Activated CD4-positive, alpha-beta memory T cell treated with anti-CD3 and anti-CD28 coated beads for 36 hours (primary cell): ENCODE data around the gene PKD2L1. TPM values are rescaled to one million over a fixed set of nuclear protein-coding genes. Genes with fewer than 3 reads are reported as not detected.
"Not testable (repeated sequence)": the region's sequence is repeated elsewhere in the genome, so short reads cannot be mapped to it uniquely, and the experiment has no call there.

Source experiments
- CTCF ChIA-PET: fragments of 350-600 bp; sonication (Branson Sonifier 250); formaldehyde crosslinking; loops from one replicate; lab custom pipeline; 2021; ENCODE audit warnings: antibody characterized with exemption, inconsistent platforms; lab: Charles Lee
- POLR2A ChIA-PET: fragments of 350-600 bp; sonication (Branson Sonifier 250); formaldehyde crosslinking; loops from one replicate; lab custom pipeline; 2021; ENCODE audit warnings: antibody characterized with exemption; lab: Charles Lee
- DNase-seq: peaks from one replicate; pipeline ENCODE4 v3.0.0-alpha.2; 2020
- H3K27ac Mint-ChIP-seq: one replicate; pipeline ENCODE4 v1.8.0; 2021; ENCODE audit warnings: mixed read lengths
- H3K27me3 Mint-ChIP-seq: one replicate; pipeline ENCODE4 v1.8.0; 2021; ENCODE audit warnings: mixed read lengths
- H3K36me3 Mint-ChIP-seq: one replicate; pipeline ENCODE4 v1.8.0; 2021; ENCODE audit warnings: mixed read lengths
- H3K4me1 Mint-ChIP-seq: one replicate; pipeline ENCODE4 v1.8.0; 2021; ENCODE audit warnings: low read depth, mixed read lengths
- H3K4me3 Mint-ChIP-seq: one replicate; pipeline ENCODE4 v1.8.0; 2021; ENCODE audit warnings: mild to moderate bottlenecking, mixed read lengths
- H3K9me3 Mint-ChIP-seq: one replicate; pipeline ENCODE4 v1.8.0; 2021; ENCODE audit warnings: mixed read lengths
- intact Hi-C: fragments of 100-400 bp; cut with micrococcal nuclease; formaldehyde crosslinking; loops from one replicate; pipeline ENCODE4 v1.15.1; 2023
- total RNA-seq, 2 experiments: library from RNA; stranded (reverse); gene quantifications; one replicate each; pipeline ENCODE4 v1.2.3, GENCODE V29; 2021

Gene PKD2L1
- not detected for total RNA-seq

- DNase-seq = no peak
- no peaks in the 10 kb centered on the region for H3K36me3 Mint-ChIP-seq
- peaks cover 6% of the 10 kb centered on the region for H3K27me3 Mint-ChIP-seq
- no peak within 1 kb of the TSS for H3K27ac Mint-ChIP-seq
- POLR2A ChIA-PET = no interaction called here
- intact Hi-C loops = no loop called here
- no peak within 1 kb of the TSS for H3K4me3 Mint-ChIP-seq
- H3K9me3 Mint-ChIP-seq = no peaks in the 10 kb centered on the region
- peaks cover 12% of the 10 kb centered on the region for H3K4me1 Mint-ChIP-seq
- CTCF ChIA-PET = interaction anchor here (0.9 to 1.4 kb wide), 4 partner anchors 8 to 188 kb away, joined by 3 to 7 read pairs (median 4); no protein-coding TSS in a partner anchor
Measured at GRCh38 chr10:100330079-100330478, at the start of gene PKD2L1. TSS of gene PKD2L1 (minus strand) at chr10:100330228. CDS start at chr10:100330103, 125 bp downstream.

GRCh38 chr10:100377830-100378229, 47.8 kb upstream of the PKD2L1 start:
- no peak for DNase-seq
- Mint-ChIP-seq H3K9me3 (no peaks in the 10 kb centered on the region), H3K4me3 (no peak overlapping the region), H3K27ac (no peak overlapping the region), H3K4me1 (peaks cover 17% of the 10 kb centered on the region), H3K27me3 (no peaks in the 10 kb centered on the region), H3K36me3 (peaks cover 19% of the 10 kb centered on the region)
- POLR2A ChIA-PET = interaction anchor here (0.8 to 1.4 kb wide), 2 partner anchors 13 to 31 kb away, joined by 3 to 5 read pairs; partner anchors contain the start of gene SCD
- CTCF ChIA-PET = interaction anchor here (0.9 to 1.4 kb wide), 4 partner anchors 35 to 105 kb away, joined by 3 to 7 read pairs (median 5); no protein-coding TSS in a partner anchor
- intact Hi-C loops = no loop called here

GRCh38 chr10:100376656-100377055, 46.6 kb upstream of the PKD2L1 start:
- ChIA-PET POLR2A (interaction anchor here (4.5 kb wide), 1 partner anchor 28 kb away, joined by 74 read pairs; the partner anchor contains the start of gene SCD), CTCF (interaction anchor here (1.0 kb wide), 1 partner anchor 142 kb away, joined by 3 read pairs; no protein-coding TSS in a partner anchor)
- DNase-seq, H3K27me3 Mint-ChIP-seq, intact Hi-C loops, H3K36me3 Mint-ChIP-seq, H3K4me3 Mint-ChIP-seq, H3K9me3 Mint-ChIP-seq, H3K27ac Mint-ChIP-seq: not testable (repeated sequence)
- peaks cover 17% of the 10 kb centered on the region for H3K4me1 Mint-ChIP-seq

GRCh38 chr10:100374677-100375353, 44.8 kb upstream of the PKD2L1 start:
- not testable (repeated sequence) for DNase-seq, H3K27me3 Mint-ChIP-seq, H3K9me3 Mint-ChIP-seq, H3K27ac Mint-ChIP-seq, H3K36me3 Mint-ChIP-seq, H3K4me3 Mint-ChIP-seq
- ChIA-PET CTCF (interaction anchor here (0.9 to 1.5 kb wide), 4 partner anchors 32 to 144 kb away, joined by 3 to 6 read pairs (median 4); no protein-coding TSS in a partner anchor), POLR2A (interaction anchor here (1.7 to 4.5 kb wide), 4 partner anchors 10 to 161 kb away, joined by 6 to 74 read pairs (median 8); partner anchors contain the start of genes HIF1AN and SCD)
- H3K4me1 Mint-ChIP-seq = peaks cover 33% of the 10 kb centered on the region
- intact Hi-C loops = loop anchor here (5.0 kb wide), 4 partner anchors 188 to 943 kb away; partner anchors contain the start of genes ERLIN1, GOT1 and SLF2

GRCh38 chr10:100374200-100374655, 44.2 kb upstream of the PKD2L1 start:
- H3K9me3 Mint-ChIP-seq = no peaks in the 10 kb centered on the region
- H3K36me3 Mint-ChIP-seq = no peaks in the 10 kb centered on the region
- peaks cover 35% of the 10 kb centered on the region for H3K4me1 Mint-ChIP-seq
- H3K27me3 Mint-ChIP-seq = no peaks in the 10 kb centered on the region
- no peak for DNase-seq
- ChIA-PET CTCF (interaction anchor here (1.1 to 1.7 kb wide), 4 partner anchors 31 to 145 kb away, joined by 3 to 7 read pairs (median 6); no protein-coding TSS in a partner anchor), POLR2A (interaction anchor here (0.5 to 4.5 kb wide), 7 partner anchors 9 to 161 kb away, joined by 4 to 74 read pairs (median 6); partner anchors contain the start of genes HIF1AN and SCD)
- H3K4me3 Mint-ChIP-seq = no peak overlapping the region
- intact Hi-C loops = loop anchor here (5.0 kb wide), 4 partner anchors 187 to 942 kb away; partner anchors contain the start of genes ERLIN1, GOT1 and SLF2
- no peak overlapping the region for H3K27ac Mint-ChIP-seq

- intact Hi-C loops = loop anchor here (1.0 to 5.0 kb wide), 8 partner anchors 18 to 941 kb away; partner anchors contain the start of genes ERLIN1, GOT1, SCD and SLF2
- Mint-ChIP-seq H3K27ac (no peak overlapping the region), H3K27me3 (no peaks in the 10 kb centered on the region), H3K36me3 (no peaks in the 10 kb centered on the region), H3K4me3 (no peak overlapping the region), H3K4me1 (peaks cover 35% of the 10 kb centered on the region), H3K9me3 (no peaks in the 10 kb centered on the region)
- ChIA-PET CTCF (interaction anchor here (0.8 to 1.7 kb wide), 6 partner anchors 26 to 145 kb away, joined by 3 to 7 read pairs (median 6); partner anchors contain the start of gene SCD), POLR2A (interaction anchor here (0.5 to 4.5 kb wide), 11 partner anchors 9 to 1444 kb away, joined by 3 to 74 read pairs (median 4); partner anchors contain the start of genes HIF1AN, OGA and SCD)
- peak; percentile 99 for DNase-seq
Measured at GRCh38 chr10:100373298-100374199, 43.5 kb upstream of the PKD2L1 start.

GRCh38 chr10:100372415-100373297, 42.6 kb upstream of the PKD2L1 start:
- intact Hi-C loops = loop anchor here (1.0 to 5.0 kb wide), 8 partner anchors 19 to 940 kb away; partner anchors contain the start of genes ERLIN1, GOT1, SCD and SLF2
- Mint-ChIP-seq H3K27ac (no peak overlapping the region), H3K4me1 (peaks cover 33% of the 10 kb centered on the region), H3K27me3 (no peaks in the 10 kb centered on the region), H3K9me3 (no peaks in the 10 kb centered on the region), H3K4me3 (no peak overlapping the region), H3K36me3 (no peaks in the 10 kb centered on the region)
- DNase-seq = no peak
- POLR2A ChIA-PET = interaction anchor here (0.9 to 4.5 kb wide), 10 partner anchors 8 to 1445 kb away, joined by 3 to 74 read pairs (median 5); partner anchors contain the start of genes HIF1AN, OGA and SCD
- CTCF ChIA-PET = interaction anchor here (0.8 to 1.7 kb wide), 5 partner anchors 25 to 136 kb away, joined by 3 to 7 read pairs (median 6); partner anchors contain the start of gene SCD

- Mint-ChIP-seq H3K36me3 (no peaks in the 10 kb centered on the region), H3K4me1 (peaks cover 30% of the 10 kb centered on the region), H3K27ac (no peak overlapping the region), H3K9me3 (no peaks in the 10 kb centered on the region), H3K4me3 (peak overlapping the region; percentile 45), H3K27me3 (no peaks in the 10 kb centered on the region)
- intact Hi-C loops = loop anchor here (1.0 to 5.0 kb wide), 7 partner anchors 61 to 939 kb away; partner anchors contain the start of genes BLOC1S2, ERLIN1, GOT1 and SLF2
- ChIA-PET CTCF (interaction anchor here (0.9 to 2.5 kb wide), 9 partner anchors 19 to 147 kb away, joined by 3 to 24 read pairs (median 5); partner anchors contain the start of gene SCD), POLR2A (interaction anchor here (0.7 to 2.5 kb wide), 8 partner anchors 15 to 158 kb away, joined by 3 to 43 read pairs (median 4); partner anchors contain the start of gene SCD)
- DNase-seq = no peak
Measured at GRCh38 chr10:100371482-100372027, 41.5 kb upstream of the PKD2L1 start.

- no peaks in the 10 kb centered on the region for H3K27me3 Mint-ChIP-seq
- H3K4me1 Mint-ChIP-seq = peaks cover 28% of the 10 kb centered on the region
- no peaks in the 10 kb centered on the region for H3K36me3 Mint-ChIP-seq
- ChIA-PET CTCF (interaction anchor here (0.9 to 2.5 kb wide), 10 partner anchors 19 to 147 kb away, joined by 3 to 24 read pairs (median 5); partner anchors contain the start of gene SCD), POLR2A (interaction anchor here (0.7 to 2.5 kb wide), 10 partner anchors 9 to 165 kb away, joined by 3 to 43 read pairs (median 4); partner anchors contain the start of genes HIF1AN and SCD)
- no peaks in the 10 kb centered on the region for H3K9me3 Mint-ChIP-seq
- H3K4me3 Mint-ChIP-seq = peak overlapping the region; percentile 45
- DNase-seq = peak; percentile 81
- intact Hi-C loops = loop anchor here (1.0 to 5.0 kb wide), 7 partner anchors 62 to 939 kb away; partner anchors contain the start of genes BLOC1S2, ERLIN1, GOT1 and SLF2
- H3K27ac Mint-ChIP-seq = no peak overlapping the region
Measured at GRCh38 chr10:100370714-100371481, 40.9 kb upstream of the PKD2L1 start.
